ENCODE data around the gene TP53I13.

The TP53I13 gene

GRCh38 chr17:29617481-29618271, 49.2 kb downstream of the TP53I13 start:
- no CpG with 5 or more reads among the region's 68 CpGs for WGBS (ENCODE audit: insufficient coverage, insufficient read length)
- peaks cover 2% of the 10 kb centered on the region; the same call in 1 of the 2 replicates for H3K36me3 ChIP-seq (ENCODE audit: control insufficient read depth, insufficient read depth, low read length)
- H3K27ac ChIP-seq (ENCODE audit: low read length), result no peak overlapping the region
- H3K4me3 ChIP-seq (ENCODE audit: low read length), result peak overlapping the region; percentile 26; the same call in 1 of the 2 replicates
- no peaks in the 10 kb centered on the region for H3K9me3 ChIP-seq (ENCODE audit: control insufficient read depth, insufficient read depth, low read length)
- H3K27me3 ChIP-seq (ENCODE audit: control insufficient read depth, insufficient read depth, low read length), result peaks cover 17% of the 10 kb centered on the region
- DNase-seq (ENCODE audit: low read depth, low spot score), result no peak
- peaks cover 17% of the 10 kb centered on the region for H3K4me1 ChIP-seq (ENCODE audit: control insufficient read depth, insufficient read depth, low read length)

- no peak overlapping the region for H3K27ac ChIP-seq (ENCODE audit: low read length)
- no CpG with 5 or more reads among the region's 22 CpGs for WGBS (ENCODE audit: insufficient coverage, insufficient read length)
- H3K9me3 ChIP-seq (ENCODE audit: control insufficient read depth, insufficient read depth, low read length), result no peaks in the 10 kb centered on the region
- DNase-seq (ENCODE audit: low read depth, low spot score), result no peak
- no peaks in the 10 kb centered on the region for H3K36me3 ChIP-seq (ENCODE audit: control insufficient read depth, insufficient read depth, low read length)
- H3K27me3 ChIP-seq (ENCODE audit: control insufficient read depth, insufficient read depth, low read length), result peaks cover 17% of the 10 kb centered on the region
- peaks cover 14% of the 10 kb centered on the region for H3K4me1 ChIP-seq (ENCODE audit: control insufficient read depth, insufficient read depth, low read length)
- H3K4me3 ChIP-seq (ENCODE audit: low read length), result peak overlapping the region; percentile 26; the same call in 1 of the 2 replicates
These were observed 50.0 kb downstream of the TP53I13 start for GRCh38 chr17:29618272-29619065.

GRCh38 chr17:29619251-29619650, 50.8 kb downstream of the TP53I13 start:
- peaks cover 14% of the 10 kb centered on the region for H3K4me1 ChIP-seq (ENCODE audit: control insufficient read depth, insufficient read depth, low read length)
- DNase-seq (ENCODE audit: low read depth, low spot score), result no peak
- H3K27ac ChIP-seq (ENCODE audit: low read length), result no peak overlapping the region
- H3K4me3 ChIP-seq (ENCODE audit: low read length), result no peak overlapping the region
- no peaks in the 10 kb centered on the region for H3K9me3 ChIP-seq (ENCODE audit: control insufficient read depth, insufficient read depth, low read length)
- peaks cover 17% of the 10 kb centered on the region for H3K27me3 ChIP-seq (ENCODE audit: control insufficient read depth, insufficient read depth, low read length)
- H3K36me3 ChIP-seq (ENCODE audit: control insufficient read depth, insufficient read depth, low read length), result no peaks in the 10 kb centered on the region

GRCh38 chr17:29620271-29620670, 51.8 kb downstream of the TP53I13 start:
- Histone ChIP-seq H3K9me3 (ENCODE audit: control insufficient read depth, insufficient read depth, low read length) (no peaks in the 10 kb centered on the region), H3K4me1 (ENCODE audit: control insufficient read depth, insufficient read depth, low read length) (peaks cover 13% of the 10 kb centered on the region), H3K4me3 (ENCODE audit: low read length) (no peak overlapping the region), H3K27ac (ENCODE audit: low read length) (no peak overlapping the region), H3K36me3 (ENCODE audit: control insufficient read depth, insufficient read depth, low read length) (no peaks in the 10 kb centered on the region), H3K27me3 (ENCODE audit: control insufficient read depth, insufficient read depth, low read length) (peaks cover 17% of the 10 kb centered on the region)
- no peak for DNase-seq (ENCODE audit: low read depth, low spot score)
- no CpG with 5 or more reads among the region's 4 CpGs for WGBS (ENCODE audit: insufficient coverage, insufficient read length)

- Histone ChIP-seq H3K9me3 (ENCODE audit: control insufficient read depth, insufficient read depth, low read length) (no peaks in the 10 kb centered on the region), H3K36me3 (ENCODE audit: control insufficient read depth, insufficient read depth, low read length) (no peaks in the 10 kb centered on the region), H3K27ac (ENCODE audit: low read length) (no peak overlapping the region), H3K4me1 (ENCODE audit: control insufficient read depth, insufficient read depth, low read length) (peaks cover 13% of the 10 kb centered on the region), H3K4me3 (ENCODE audit: low read length) (no peak overlapping the region), H3K27me3 (ENCODE audit: control insufficient read depth, insufficient read depth, low read length) (peaks cover 15% of the 10 kb centered on the region)
- no peak for DNase-seq (ENCODE audit: low read depth, low spot score)
- no CpG with 5 or more reads among the region's 12 CpGs for WGBS (ENCODE audit: insufficient coverage, insufficient read length)
These were observed 52.4 kb downstream of the TP53I13 start for GRCh38 chr17:29620779-29621500.

- Histone ChIP-seq H3K4me3 (ENCODE audit: low read length) (no peak overlapping the region), H3K4me1 (ENCODE audit: control insufficient read depth, insufficient read depth, low read length) (peaks cover 11% of the 10 kb centered on the region), H3K27me3 (ENCODE audit: control insufficient read depth, insufficient read depth, low read length) (peaks cover 7% of the 10 kb centered on the region; the same call in 1 of the 2 replicates), H3K9me3 (ENCODE audit: control insufficient read depth, insufficient read depth, low read length) (no peaks in the 10 kb centered on the region), H3K36me3 (ENCODE audit: control insufficient read depth, insufficient read depth, low read length) (no peaks in the 10 kb centered on the region), H3K27ac (ENCODE audit: low read length) (no peak overlapping the region)
- WGBS (ENCODE audit: insufficient coverage, insufficient read length), result no CpG with 5 or more reads among the region's 8 CpGs
- no peak for DNase-seq (ENCODE audit: low read depth, low spot score)
These were observed 53.3 kb downstream of the TP53I13 start for GRCh38 chr17:29621751-29622194.
